Activated CD8-positive, alpha-beta memory T cell treated with anti-CD3 and anti-CD28 coated beads for 48 hours (primary cell): ENCODE results near the gene SLC13A2.
"Not testable (repeated sequence)": the region's sequence is repeated elsewhere in the genome, so short reads cannot be mapped to it uniquely, and the experiment has no call there.

Experiments
- DNase-seq, 3 experiments: peaks; one replicate each; pipeline ENCODE4 v3.0.0-alpha.2; 2020; ENCODE audit warnings: low read depth in 2 of 3, low spot score in 2 of 3

SLC13A2 gene

GRCh38 chr17:28473542-28473941, at the start of gene SLC13A2:
Gene SLC13A2 (plus strand): TSS chr17:28473644. CDS start chr17:28473713, 69 bp downstream.
- no peak for DNase-seq

- DNase-seq: no peak
Observed at GRCh38 chr17:28425206-28425605, 48.2 kb upstream of the SLC13A2 start.

GRCh38 chr17:28426081-28426519, 47.3 kb upstream of the SLC13A2 start:
- no peak for DNase-seq

GRCh38 chr17:28427371-28427770, 46.1 kb upstream of the SLC13A2 start:
- DNase-seq: no peak

- DNase-seq: not testable (repeated sequence)
Observed at GRCh38 chr17:28427982-28428381, 45.5 kb upstream of the SLC13A2 start.

GRCh38 chr17:28433721-28434120, 39.7 kb upstream of the SLC13A2 start:
- no peak for DNase-seq

GRCh38 chr17:28434326-28434725, 39.1 kb upstream of the SLC13A2 start:
- not testable (repeated sequence) for DNase-seq

- DNase-seq: no peak
Observed at GRCh38 chr17:28443901-28444638, 29.4 kb upstream of the SLC13A2 start.

- no peak for DNase-seq
Observed at GRCh38 chr17:28446716-28447395, 26.6 kb upstream of the SLC13A2 start.

GRCh38 chr17:28447396-28447760, 26.1 kb upstream of the SLC13A2 start:
- DNase-seq: no peak

- DNase-seq: no peak
Observed at GRCh38 chr17:28449859-28450258, 23.6 kb upstream of the SLC13A2 start.

GRCh38 chr17:28457890-28458289, 15.6 kb upstream of the SLC13A2 start:
- DNase-seq: no peak

GRCh38 chr17:28458881-28459280, 14.6 kb upstream of the SLC13A2 start:
- not testable (repeated sequence) for DNase-seq

GRCh38 chr17:28460901-28461300, 12.5 kb upstream of the SLC13A2 start:
- DNase-seq: no peak

- DNase-seq: no peak
Observed at GRCh38 chr17:28466001-28466400, 7.4 kb upstream of the SLC13A2 start.

- DNase-seq: no peak
Observed at GRCh38 chr17:28466521-28467048, 6.9 kb upstream of the SLC13A2 start.

GRCh38 chr17:28467456-28468025, 5.9 kb upstream of the SLC13A2 start:
- no peak for DNase-seq

- DNase-seq: not testable (repeated sequence)
Observed at GRCh38 chr17:28468033-28468735, 5.3 kb upstream of the SLC13A2 start.

- no peak for DNase-seq
Observed at GRCh38 chr17:28468781-28469180, 4.7 kb upstream of the SLC13A2 start.

- no peak for DNase-seq
Observed at GRCh38 chr17:28469376-28469775, 4.1 kb upstream of the SLC13A2 start.

- no peak for DNase-seq
Observed at GRCh38 chr17:28470266-28470913, 3.1 kb upstream of the SLC13A2 start.
